Measurements from ENCODE around the gene ARHGEF17. TPM values are rescaled to one million over a fixed set of nuclear protein-coding genes. Genes with fewer than 3 reads are reported as not detected.

The ARHGEF17 gene
- polyA plus RNA-seq, 2 of the 4 experiments (the other 2 are of a cell fraction): 7.0 to 16.2 TPM

GRCh38 chr11:73317803-73318202 is 9.7 kb downstream of the ARHGEF17 start:
- Histone ChIP-seq H3K27ac (no peak overlapping the region), H3K4me1 (peaks cover 13% of the 10 kb centered on the region; the same call in 2 of the 3 replicates), H3K9me3 (no peaks in the 10 kb centered on the region), H3K4me2 (no peak overlapping the region), H3K4me3 (no peak overlapping the region)
- POLR2A ChIA-PET: interaction anchor here (1.1 kb wide), 1 partner anchor 11 kb away, joined by 4 read pairs; no protein-coding TSS in a partner anchor
- ATAC-seq: no peak
- no peak for FAIRE-seq
- CTCF ChIA-PET: interaction anchor here (0.8 to 18.2 kb wide), 7 partner anchors 9 to 76 kb away, joined by 3 to 205 read pairs (median 8); partner anchors contain the start of gene ARHGEF17
- TF ChIP-seq RNF2 (IDR thresholded peaks at IDR 0.05; ENCODE audit: borderline replicate concordance, low read depth): no peak
- no peak for TF ChIP-seq CBX8 (IDR thresholded peaks at IDR 0.05)
- no peak for DNase-seq (ENCODE audit: low read depth in 1 of 2, low spot score in 1 of 2)
- 88% methylated on average over 3 of the region's 3 CpGs for WGBS (ENCODE audit: missing lambda C conversion rate)

DNA sequence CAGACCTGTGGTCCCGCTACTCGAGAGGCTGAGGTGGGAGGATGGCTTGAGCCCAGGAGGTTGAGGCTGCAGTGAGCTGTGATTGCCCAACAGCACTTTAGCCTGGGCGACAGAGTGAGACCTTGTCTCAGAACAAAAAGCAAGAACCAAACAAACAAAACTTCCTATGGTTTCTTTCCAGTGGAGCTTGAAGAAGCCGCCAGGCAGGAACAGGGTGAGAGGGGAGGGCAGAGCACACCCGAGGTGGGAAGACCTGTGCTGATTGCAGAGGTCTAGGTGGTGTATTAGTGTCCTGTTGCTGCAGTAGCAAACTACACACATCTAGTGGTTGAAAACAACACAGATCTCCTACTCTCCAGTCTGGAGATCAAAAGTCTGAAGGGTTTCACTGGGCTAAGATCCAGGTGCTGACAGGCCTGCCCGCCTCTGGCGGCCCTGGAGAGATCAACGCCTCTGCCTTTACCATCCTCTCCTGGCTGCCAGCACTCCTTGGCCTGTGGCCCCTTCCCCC is 10.5 kb downstream of the ARHGEF17 start:
- no peak overlapping the region for H3K4me2 ChIP-seq
- CTCF ChIA-PET: interaction anchor here (0.7 to 18.2 kb wide), 6 partner anchors 8 to 40 kb away, joined by 3 to 205 read pairs (median 28); partner anchors contain the start of gene ARHGEF17
- H3K27ac ChIP-seq: no peak overlapping the region
- POLR2A ChIA-PET: interaction anchor here (1.1 kb wide), 1 partner anchor 11 kb away, joined by 4 read pairs; no protein-coding TSS in a partner anchor
- FAIRE-seq: no peak
- peaks cover 17% of the 10 kb centered on the region for H3K4me1 ChIP-seq
- H3K9me3 ChIP-seq: no peaks in the 10 kb centered on the region
- no peak for TF ChIP-seq JUNB (IDR thresholded peaks at IDR 0.05)
- TF ChIP-seq JUN (IDR thresholded peaks at IDR 0.05): no peak
- TF ChIP-seq, protein P1, sequence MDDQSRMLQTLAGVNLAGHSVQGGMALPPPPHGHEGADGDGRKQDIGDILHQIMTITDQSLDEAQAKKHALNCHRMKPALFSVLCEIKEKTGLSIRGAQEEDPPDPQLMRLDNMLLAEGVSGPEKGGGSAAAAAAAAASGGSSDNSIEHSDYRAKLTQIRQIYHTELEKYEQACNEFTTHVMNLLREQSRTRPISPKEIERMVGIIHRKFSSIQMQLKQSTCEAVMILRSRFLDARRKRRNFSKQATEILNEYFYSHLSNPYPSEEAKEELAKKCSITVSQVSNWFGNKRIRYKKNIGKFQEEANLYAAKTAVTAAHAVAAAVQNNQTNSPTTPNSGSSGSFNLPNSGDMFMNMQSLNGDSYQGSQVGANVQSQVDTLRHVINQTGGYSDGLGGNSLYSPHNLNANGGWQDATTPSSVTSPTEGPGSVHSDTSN (IDR thresholded peaks at IDR 0.05): no peak
- TF ChIP-seq RFX5 (IDR thresholded peaks at IDR 0.05): no peak
- TF ChIP-seq, protein P2, sequence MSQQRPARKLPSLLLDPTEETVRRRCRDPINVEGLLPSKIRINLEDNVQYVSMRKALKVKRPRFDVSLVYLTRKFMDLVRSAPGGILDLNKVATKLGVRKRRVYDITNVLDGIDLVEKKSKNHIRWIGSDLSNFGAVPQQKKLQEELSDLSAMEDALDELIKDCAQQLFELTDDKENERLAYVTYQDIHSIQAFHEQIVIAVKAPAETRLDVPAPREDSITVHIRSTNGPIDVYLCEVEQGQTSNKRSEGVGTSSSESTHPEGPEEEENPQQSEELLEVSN (IDR thresholded peaks at IDR 0.05; ENCODE audit: borderline replicate concordance, low read depth): no peak
- no peak for TF ChIP-seq RCOR1 (IDR thresholded peaks at IDR 0.05; ENCODE audit: low read depth, low read length)
- no peak for TF ChIP-seq CHD4 (IDR thresholded peaks at IDR 0.05; ENCODE audit: borderline replicate concordance)
- TF ChIP-seq TP53 (CRISPR knock-in tag; IDR thresholded peaks at IDR 0.05): no peak
- no peak for TF ChIP-seq SREBF2 (IDR thresholded peaks at IDR 0.05)
- no peak for ATAC-seq
- no peak for DNase-seq (ENCODE audit: low read depth in 1 of 2, low spot score in 1 of 2)
- WGBS (ENCODE audit: missing lambda C conversion rate): 87% methylated on average over 8 of the region's 8 CpGs
- no peak overlapping the region for H3K4me3 ChIP-seq

DNA sequence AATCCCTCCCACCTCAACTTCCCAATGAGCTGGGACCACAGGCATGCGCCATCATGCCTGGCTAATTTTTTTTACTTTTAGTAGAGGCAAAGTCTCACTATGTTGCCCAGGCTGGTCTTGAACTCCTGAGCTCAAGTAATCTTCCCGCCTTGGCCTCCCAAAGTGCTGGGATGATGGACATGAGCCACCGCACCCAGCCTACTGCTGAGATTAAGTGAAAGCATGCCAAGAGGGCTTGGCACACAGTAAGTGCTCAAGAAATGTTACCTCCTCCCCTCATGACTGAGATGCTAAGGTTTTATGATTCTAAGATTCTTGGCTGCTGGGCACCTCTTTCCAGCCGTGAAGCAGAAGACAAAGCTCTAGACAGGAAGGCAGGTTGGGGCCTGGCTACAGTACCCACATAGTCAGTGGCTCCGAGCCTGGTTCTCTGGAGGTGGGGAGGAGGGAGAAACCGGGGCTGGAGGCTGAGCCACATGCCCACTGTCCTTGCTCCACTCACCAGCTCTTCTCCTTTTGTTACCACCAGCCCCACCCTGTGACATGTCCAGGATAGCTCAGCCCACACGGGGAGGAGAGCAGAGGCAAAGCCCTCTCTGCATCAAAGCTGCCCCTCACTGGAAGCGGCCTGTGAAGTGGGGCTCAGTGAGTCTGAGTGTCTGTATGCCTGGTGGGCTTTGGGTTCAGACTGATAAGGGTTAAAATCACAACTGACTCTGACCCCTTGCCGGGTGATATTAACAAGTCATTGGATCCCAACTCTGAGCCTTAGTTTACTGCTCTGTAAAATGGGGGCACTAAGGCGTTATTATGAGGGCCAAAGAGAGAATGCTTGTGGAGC is 12.9 kb downstream of the ARHGEF17 start:
- no peak for ATAC-seq
- no peaks in the 10 kb centered on the region for H3K9me3 ChIP-seq
- 89% methylated on average over 10 of the region's 10 CpGs for WGBS (ENCODE audit: missing lambda C conversion rate)
- ChIA-PET CTCF (interaction anchor here (0.5 to 18.2 kb wide), 7 partner anchors 6 to 525 kb away, joined by 3 to 205 read pairs (median 4); partner anchors contain the start of gene ARHGEF17), POLR2A (interaction anchor here (0.7 kb wide), 1 partner anchor 13 kb away, joined by 5 read pairs; the partner anchor contains the start of gene ARHGEF17)
- FAIRE-seq: no peak
- DNase-seq (ENCODE audit: low read depth in 1 of 2, low spot score in 1 of 2): no peak
- H3K4me1 ChIP-seq: peaks cover 9% of the 10 kb centered on the region; the same call in 2 of the 3 replicates
- TF ChIP-seq SREBF2 (IDR thresholded peaks at IDR 0.05) (no peak), HEYL (CRISPR knock-in tag; IDR thresholded peaks at IDR 0.05) (no peak), ELK1 (IDR thresholded peaks at IDR 0.05; ENCODE audit: low read depth, low read length) (no peak), CHD2 (IDR thresholded peaks at IDR 0.05; ENCODE audit: low read length, partially characterized antibody) (no peak), HOXB13 (CRISPR knock-in tag; IDR thresholded peaks at IDR 0.05; ENCODE audit: low read depth) (no peak), JUNB (IDR thresholded peaks at IDR 0.05) (no peak)
- TF ChIP-seq, protein P3, sequence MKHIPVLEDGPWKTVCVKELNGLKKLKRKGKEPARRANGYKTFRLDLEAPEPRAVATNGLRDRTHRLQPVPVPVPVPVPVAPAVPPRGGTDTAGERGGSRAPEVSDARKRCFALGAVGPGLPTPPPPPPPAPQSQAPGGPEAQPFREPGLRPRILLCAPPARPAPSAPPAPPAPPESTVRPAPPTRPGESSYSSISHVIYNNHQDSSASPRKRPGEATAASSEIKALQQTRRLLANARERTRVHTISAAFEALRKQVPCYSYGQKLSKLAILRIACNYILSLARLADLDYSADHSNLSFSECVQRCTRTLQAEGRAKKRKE (CRISPR knock-in tag; IDR thresholded peaks at IDR 0.05; ENCODE audit: low read depth): no peak
- H3K4me3 ChIP-seq: no peak overlapping the region
- H3K27ac ChIP-seq: no peak overlapping the region
- H3K4me2 ChIP-seq: no peak overlapping the region

All from A549 (cell line).